ENCODE results near the gene SPATA24. TPM values are rescaled to one million over a fixed set of nuclear protein-coding genes. Genes with fewer than 3 reads are reported as not detected.

Gene SPATA24
- total RNA-seq, 1 donor from 2014 or later: 12.0 TPM

DNA sequence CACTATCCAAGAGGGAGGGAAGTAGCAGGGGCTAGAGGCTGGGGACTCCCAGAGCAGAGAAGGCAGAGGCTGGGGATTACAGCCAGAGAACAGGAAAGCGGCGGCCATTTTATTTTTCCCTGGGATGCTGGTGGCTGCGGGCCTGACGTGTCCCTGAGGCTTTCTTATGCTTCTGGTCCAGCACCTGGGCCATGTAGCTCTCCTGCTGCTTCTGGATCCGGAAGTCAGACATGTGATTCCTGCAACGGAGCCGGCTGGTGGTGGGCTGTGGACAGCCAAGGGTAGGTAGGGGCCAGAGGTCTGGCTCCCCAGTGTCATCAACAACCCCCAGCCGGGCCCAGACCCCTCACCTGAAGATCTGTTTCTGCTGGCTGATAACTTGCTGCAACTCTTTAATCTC is 7.2 kb downstream of the SPATA24 start:
- peak overlapping the region in 1 of 3 donors; percentile 73 for H3K4me3 ChIP-seq (ENCODE audit: low read length in 3 of 3)
- peaks cover 31 to 45% (median 40%) of the 10 kb centered on the region in 3 donors for H3K4me1 ChIP-seq (ENCODE audit: control insufficient read depth in 3 of 3, insufficient read depth in 3 of 3, low read length in 3 of 3)
- peak overlapping the region; percentile 98 for H3K27ac ChIP-seq (ENCODE audit: low read depth, low read length)
- no peaks in the 10 kb centered on the region for H3K27me3 ChIP-seq (ENCODE audit: control insufficient read depth in 3 of 3, insufficient read depth in 3 of 3, low read length in 3 of 3)
- H3K9me3 ChIP-seq (ENCODE audit: control insufficient read depth in 3 of 3, low read length in 3 of 3): no peaks in the 10 kb centered on the region
- peak overlapping the region in 2 of 3 donors; percentile 96 to 98 for H3K9ac ChIP-seq (ENCODE audit: low read depth in 1 of 3, low read length in 3 of 3)
- H3K36me3 ChIP-seq (ENCODE audit: control insufficient read depth in 3 of 3, insufficient read depth in 3 of 3, low read length in 3 of 3): peaks cover 8 to 13% (median 8%) of the 10 kb centered on the region in 3 donors

DNA sequence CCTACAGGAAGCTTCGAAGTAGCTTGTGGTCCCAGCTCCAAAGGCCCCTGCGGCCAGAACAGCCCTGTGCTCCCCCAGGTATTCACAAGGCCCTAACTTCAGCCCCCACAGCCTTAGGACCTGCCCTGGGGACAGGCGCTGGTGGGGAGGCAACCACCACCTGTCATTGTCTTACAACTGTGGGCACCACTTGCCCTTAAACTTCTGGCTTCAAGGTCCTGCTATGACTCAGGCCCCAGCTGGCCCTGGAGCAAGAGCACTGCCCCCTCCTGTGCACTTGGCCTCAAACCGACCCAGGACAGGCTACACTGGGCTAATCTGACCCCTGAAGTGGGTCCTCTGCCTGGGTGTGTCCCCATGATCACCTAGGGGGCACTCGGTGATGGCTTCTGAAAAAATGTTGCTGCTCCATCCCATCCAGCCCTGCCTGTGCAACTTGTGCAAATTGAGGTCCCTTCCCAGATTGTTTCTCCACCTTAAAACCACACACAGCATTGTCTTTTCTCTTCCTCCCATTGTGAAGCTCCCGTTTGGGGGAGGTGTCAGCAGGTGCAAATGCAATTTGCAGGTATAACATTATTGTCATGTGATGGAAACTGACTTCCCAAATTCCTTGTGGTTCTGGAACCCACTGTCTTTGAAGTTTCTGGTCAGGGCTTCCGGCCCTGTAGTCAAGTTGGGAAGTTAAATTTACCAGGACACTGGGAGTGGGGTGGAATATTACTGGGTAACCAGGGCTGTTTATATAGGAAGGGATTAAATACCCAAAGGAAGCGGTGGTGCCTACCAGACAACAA is 7.8 kb downstream of the SPATA24 start:
- Histone ChIP-seq H3K9me3 (ENCODE audit: control insufficient read depth in 3 of 3, low read length in 3 of 3) (no peaks in the 10 kb centered on the region), H3K9ac (ENCODE audit: low read depth in 1 of 3, low read length in 3 of 3) (peak overlapping the region; percentile 96 to 98 (median 98)), H3K4me1 (ENCODE audit: control insufficient read depth in 3 of 3, insufficient read depth in 3 of 3, low read length in 3 of 3) (peaks cover 38 to 51% (median 46%) of the 10 kb centered on the region in 3 donors), H3K27me3 (ENCODE audit: control insufficient read depth in 3 of 3, insufficient read depth in 3 of 3, low read length in 3 of 3) (no peaks in the 10 kb centered on the region), H3K27ac (ENCODE audit: low read depth, low read length) (peak overlapping the region; percentile 98), H3K36me3 (ENCODE audit: control insufficient read depth in 3 of 3, insufficient read depth in 3 of 3, low read length in 3 of 3) (peaks cover 7 to 12% (median 7%) of the 10 kb centered on the region in 3 donors), H3K4me3 (ENCODE audit: low read length in 3 of 3) (peak overlapping the region; percentile 73 to 92 (median 85))

DNA sequence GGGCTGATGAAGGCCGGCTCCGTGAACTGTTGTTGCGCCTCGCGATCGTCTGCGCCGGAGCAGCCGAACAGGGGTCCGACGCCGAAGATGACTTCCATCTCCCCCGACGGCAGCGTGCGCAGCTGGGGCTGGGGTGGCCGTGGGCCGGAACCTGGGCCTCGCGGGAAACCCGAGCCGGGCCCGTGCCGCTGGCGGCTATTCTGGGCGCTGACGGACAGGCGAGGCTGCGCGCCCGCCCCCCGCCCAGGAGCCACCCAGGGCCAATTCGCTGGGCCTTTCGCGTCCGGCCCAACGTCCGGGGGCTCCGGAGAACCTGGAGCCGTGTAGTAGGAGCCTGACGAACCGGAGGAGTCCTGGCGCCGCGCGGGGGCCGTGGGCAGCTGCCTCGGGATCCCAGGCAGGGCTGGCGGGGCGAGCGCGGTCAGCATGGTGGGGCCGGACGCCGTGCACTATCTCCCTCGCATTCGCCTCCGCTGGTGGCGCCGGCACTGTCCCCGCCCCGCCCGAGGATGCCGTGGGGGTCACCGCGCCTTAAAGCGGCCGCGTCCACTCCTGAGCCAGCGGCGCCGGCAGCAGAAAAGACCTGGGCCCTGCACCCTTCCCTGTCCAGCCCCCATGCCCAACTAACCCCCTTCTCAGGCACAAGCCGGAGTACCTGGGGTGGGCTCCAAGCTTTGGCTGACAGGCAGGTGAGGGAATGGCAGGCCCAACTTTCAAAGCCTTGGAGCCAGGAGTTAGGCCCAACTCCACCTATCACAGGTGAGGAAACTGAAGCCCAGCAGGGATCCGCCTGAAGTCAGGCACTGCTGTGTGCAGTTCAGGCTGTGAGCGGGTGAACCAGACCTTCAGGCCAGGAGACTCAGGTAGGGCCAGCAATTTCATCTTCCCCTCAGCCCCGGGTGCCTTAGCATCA is 9.0 kb downstream of the SPATA24 start, which contains the start of gene PROB1:
TSS of gene PROB1 (minus strand) at position 451 of the 913 bp plus-strand sequence. CDS start at position 428, 23 bp downstream.
- peak within 1 kb of the TSS; percentile 96 to 98 (median 98) for H3K9ac ChIP-seq (ENCODE audit: low read depth in 1 of 3, low read length in 3 of 3)
- H3K9me3 ChIP-seq (ENCODE audit: control insufficient read depth in 3 of 3, low read length in 3 of 3): no peaks in the 10 kb centered on the region
- H3K36me3 ChIP-seq (ENCODE audit: control insufficient read depth in 3 of 3, insufficient read depth in 3 of 3, low read length in 3 of 3): peaks cover 7 to 15% (median 12%) of the 10 kb centered on the region in 3 donors
- peak within 1 kb of the TSS; percentile 98 for H3K27ac ChIP-seq (ENCODE audit: low read depth, low read length)
- no peaks in the 10 kb centered on the region for H3K27me3 ChIP-seq (ENCODE audit: control insufficient read depth in 3 of 3, insufficient read depth in 3 of 3, low read length in 3 of 3)
- H3K4me1 ChIP-seq (ENCODE audit: control insufficient read depth in 3 of 3, insufficient read depth in 3 of 3, low read length in 3 of 3): peaks cover 49 to 62% (median 56%) of the 10 kb centered on the region in 3 donors
- peak within 1 kb of the TSS; percentile 73 to 92 (median 85) for H3K4me3 ChIP-seq (ENCODE audit: low read length in 3 of 3)

DNA sequence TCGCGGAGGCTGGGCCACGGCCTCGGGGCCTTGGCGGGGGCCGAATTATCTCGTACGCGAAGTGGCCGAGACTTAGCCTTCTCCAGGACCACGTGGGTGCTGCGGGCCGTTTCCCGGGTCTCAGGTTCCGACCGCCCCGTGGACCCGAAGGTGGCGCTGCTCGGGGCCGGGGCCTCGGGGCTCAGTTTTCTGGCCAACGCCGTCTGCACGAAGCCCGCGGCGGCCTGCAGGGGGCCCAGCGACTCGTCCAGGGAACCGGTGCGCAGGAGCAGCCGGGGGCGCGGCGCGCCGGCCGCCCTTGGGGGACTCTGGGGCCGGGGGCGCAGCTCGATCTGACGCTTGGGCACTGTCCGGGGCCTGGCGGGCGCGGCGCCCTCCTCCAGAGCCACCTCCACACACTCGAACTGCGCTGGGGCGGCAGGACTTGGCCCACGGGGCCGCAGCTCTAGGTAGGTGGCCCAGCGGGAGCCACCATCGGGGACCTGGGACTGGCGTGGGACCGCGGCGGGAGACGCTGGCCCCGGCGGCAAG is 9.7 kb downstream of the SPATA24 start:
- peaks cover 7 to 14% (median 14%) of the 10 kb centered on the region in 3 donors for H3K36me3 ChIP-seq (ENCODE audit: control insufficient read depth in 3 of 3, insufficient read depth in 3 of 3, low read length in 3 of 3)
- H3K4me3 ChIP-seq (ENCODE audit: low read length in 3 of 3): peak overlapping the region; percentile 73 to 92 (median 85)
- no peaks in the 10 kb centered on the region for H3K27me3 ChIP-seq (ENCODE audit: control insufficient read depth in 3 of 3, insufficient read depth in 3 of 3, low read length in 3 of 3)
- H3K9ac ChIP-seq (ENCODE audit: low read depth in 1 of 3, low read length in 3 of 3): peak overlapping the region; percentile 96 to 98 (median 98)
- H3K4me1 ChIP-seq (ENCODE audit: control insufficient read depth in 3 of 3, insufficient read depth in 3 of 3, low read length in 3 of 3): peaks cover 55 to 70% (median 63%) of the 10 kb centered on the region in 3 donors
- peak overlapping the region; percentile 98 for H3K27ac ChIP-seq (ENCODE audit: low read depth, low read length)
- H3K9me3 ChIP-seq (ENCODE audit: control insufficient read depth in 3 of 3, low read length in 3 of 3): no peaks in the 10 kb centered on the region

DNA sequence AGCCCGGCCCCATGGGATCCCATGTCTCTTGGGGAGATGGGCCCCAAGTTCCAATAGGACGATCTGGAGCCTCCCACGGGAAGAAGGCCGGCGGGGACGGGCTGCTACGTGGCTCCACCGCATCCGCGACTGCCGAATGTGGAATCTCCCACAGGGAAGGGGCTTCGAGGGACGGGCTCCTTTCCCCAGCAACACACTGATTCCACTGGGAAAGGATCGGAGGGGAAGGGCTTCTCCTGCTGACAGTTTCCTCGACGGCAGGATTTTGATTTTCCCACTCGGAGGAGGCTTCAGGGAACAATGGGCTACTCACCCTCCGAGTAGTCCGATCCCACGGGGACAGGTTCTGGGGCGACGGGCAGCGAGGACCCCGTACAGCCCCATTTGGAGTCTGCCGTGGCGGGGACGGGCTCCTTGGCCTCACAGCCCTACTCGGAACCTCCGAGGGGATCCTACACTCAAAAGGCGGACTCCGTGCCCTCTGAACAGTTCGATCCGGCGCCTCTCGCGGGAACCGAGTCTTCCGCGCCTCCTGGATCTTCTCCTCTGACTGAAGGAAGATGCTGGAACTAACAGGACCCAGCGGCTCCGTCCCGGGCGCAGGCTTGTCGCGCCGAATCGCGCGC is 10.3 kb downstream of the SPATA24 start:
- Histone ChIP-seq H3K4me1 (ENCODE audit: control insufficient read depth in 3 of 3, insufficient read depth in 3 of 3, low read length in 3 of 3) (peaks cover 57 to 74% (median 65%) of the 10 kb centered on the region in 3 donors), H3K9ac (ENCODE audit: low read depth in 1 of 3, low read length in 3 of 3) (peak overlapping the region; percentile 96 to 98 (median 98)), H3K27ac (ENCODE audit: low read depth, low read length) (peak overlapping the region; percentile 98), H3K4me3 (ENCODE audit: low read length in 3 of 3) (peak overlapping the region; percentile 73 to 92 (median 81)), H3K9me3 (ENCODE audit: control insufficient read depth in 3 of 3, low read length in 3 of 3) (no peaks in the 10 kb centered on the region), H3K36me3 (ENCODE audit: control insufficient read depth in 3 of 3, insufficient read depth in 3 of 3, low read length in 3 of 3) (peaks cover 7 to 14% (median 14%) of the 10 kb centered on the region in 3 donors), H3K27me3 (ENCODE audit: control insufficient read depth in 3 of 3, insufficient read depth in 3 of 3, low read length in 3 of 3) (no peaks in the 10 kb centered on the region)

DNA sequence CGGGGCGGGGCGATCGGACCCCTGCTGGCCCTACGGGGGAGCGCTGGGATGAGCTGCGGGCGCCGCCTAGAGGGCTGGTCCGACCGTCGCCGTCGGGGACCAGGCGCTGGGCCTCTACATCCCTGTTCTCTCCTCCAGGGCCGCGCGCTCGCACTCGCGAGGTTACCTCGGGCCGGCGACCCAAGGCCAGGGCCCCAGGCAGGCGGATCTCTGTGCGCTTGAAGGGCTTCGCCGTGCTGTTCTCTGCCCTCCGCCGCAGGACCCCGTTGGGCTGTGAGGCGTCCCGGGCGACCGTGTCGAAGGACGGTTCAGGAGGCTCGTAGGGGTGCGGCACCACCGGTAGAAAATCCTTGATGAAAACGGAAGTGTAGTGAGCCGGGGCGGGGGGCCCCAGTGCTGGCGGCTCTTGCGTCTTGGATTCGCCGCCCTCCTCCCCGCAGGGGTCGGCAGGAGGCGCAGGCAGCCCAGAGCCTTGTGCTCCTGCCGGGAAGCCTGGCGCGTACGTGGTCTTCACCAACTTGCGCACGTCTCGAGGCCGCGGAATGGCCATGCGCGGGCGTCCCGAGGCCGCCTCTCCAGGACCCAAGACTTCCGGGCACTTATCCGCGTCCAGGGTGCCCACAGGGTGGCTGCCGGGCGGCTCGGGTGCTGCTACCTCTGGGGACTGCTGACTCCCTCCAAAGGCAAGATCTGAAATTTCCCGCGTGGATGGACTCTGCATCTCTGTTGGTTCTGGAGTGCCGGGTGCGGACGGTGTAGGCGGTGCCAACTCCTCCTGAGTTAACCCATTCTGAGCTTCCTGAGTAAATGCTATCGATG is 11.0 kb downstream of the SPATA24 start:
- H3K27me3 ChIP-seq (ENCODE audit: control insufficient read depth in 3 of 3, insufficient read depth in 3 of 3, low read length in 3 of 3): no peaks in the 10 kb centered on the region
- H3K9ac ChIP-seq (ENCODE audit: low read depth in 1 of 3, low read length in 3 of 3): peak overlapping the region; percentile 96 to 98 (median 98)
- H3K4me3 ChIP-seq (ENCODE audit: low read length in 3 of 3): peak overlapping the region; percentile 73 to 92 (median 81)
- peaks cover 64 to 78% (median 71%) of the 10 kb centered on the region in 3 donors for H3K4me1 ChIP-seq (ENCODE audit: control insufficient read depth in 3 of 3, insufficient read depth in 3 of 3, low read length in 3 of 3)
- no peaks in the 10 kb centered on the region for H3K9me3 ChIP-seq (ENCODE audit: control insufficient read depth in 3 of 3, low read length in 3 of 3)
- peak overlapping the region; percentile 98 for H3K27ac ChIP-seq (ENCODE audit: low read depth, low read length)
- H3K36me3 ChIP-seq (ENCODE audit: control insufficient read depth in 3 of 3, insufficient read depth in 3 of 3, low read length in 3 of 3): peaks cover 7 to 14% (median 14%) of the 10 kb centered on the region in 3 donors

DNA sequence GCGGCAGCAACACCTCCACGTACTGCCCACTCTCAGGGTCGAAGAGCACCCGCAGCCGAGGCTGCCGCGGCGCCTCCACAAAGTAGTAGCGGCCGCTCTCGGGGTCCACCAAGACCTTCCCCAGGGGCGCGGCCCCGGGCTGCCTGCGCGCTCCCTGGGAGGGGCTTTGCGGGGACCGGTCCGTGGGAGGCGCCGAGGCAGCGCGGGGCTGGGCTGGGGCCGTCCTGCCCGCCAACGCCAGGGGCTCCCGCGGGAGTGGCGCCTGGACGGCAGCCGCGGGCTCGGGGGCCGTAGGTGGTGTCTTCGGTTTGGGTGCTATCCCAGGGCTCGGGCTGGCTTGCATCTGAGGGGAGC is 11.6 kb downstream of the SPATA24 start:
- peak overlapping the region; percentile 10 to 98 (median 96) for H3K9ac ChIP-seq (ENCODE audit: low read depth in 1 of 3, low read length in 3 of 3)
- H3K9me3 ChIP-seq (ENCODE audit: control insufficient read depth in 3 of 3, low read length in 3 of 3): no peaks in the 10 kb centered on the region
- H3K27ac ChIP-seq (ENCODE audit: low read depth, low read length): peak overlapping the region; percentile 98
- H3K36me3 ChIP-seq (ENCODE audit: control insufficient read depth in 3 of 3, insufficient read depth in 3 of 3, low read length in 3 of 3): peaks cover 7 to 14% (median 14%) of the 10 kb centered on the region in 3 donors
- H3K27me3 ChIP-seq (ENCODE audit: control insufficient read depth in 3 of 3, insufficient read depth in 3 of 3, low read length in 3 of 3): no peaks in the 10 kb centered on the region
- H3K4me3 ChIP-seq (ENCODE audit: low read length in 3 of 3): peak overlapping the region in 2 of 3 donors; percentile 73 to 92
- H3K4me1 ChIP-seq (ENCODE audit: control insufficient read depth in 3 of 3, insufficient read depth in 3 of 3, low read length in 3 of 3): peaks cover 64 to 80% (median 72%) of the 10 kb centered on the region in 3 donors

DNA sequence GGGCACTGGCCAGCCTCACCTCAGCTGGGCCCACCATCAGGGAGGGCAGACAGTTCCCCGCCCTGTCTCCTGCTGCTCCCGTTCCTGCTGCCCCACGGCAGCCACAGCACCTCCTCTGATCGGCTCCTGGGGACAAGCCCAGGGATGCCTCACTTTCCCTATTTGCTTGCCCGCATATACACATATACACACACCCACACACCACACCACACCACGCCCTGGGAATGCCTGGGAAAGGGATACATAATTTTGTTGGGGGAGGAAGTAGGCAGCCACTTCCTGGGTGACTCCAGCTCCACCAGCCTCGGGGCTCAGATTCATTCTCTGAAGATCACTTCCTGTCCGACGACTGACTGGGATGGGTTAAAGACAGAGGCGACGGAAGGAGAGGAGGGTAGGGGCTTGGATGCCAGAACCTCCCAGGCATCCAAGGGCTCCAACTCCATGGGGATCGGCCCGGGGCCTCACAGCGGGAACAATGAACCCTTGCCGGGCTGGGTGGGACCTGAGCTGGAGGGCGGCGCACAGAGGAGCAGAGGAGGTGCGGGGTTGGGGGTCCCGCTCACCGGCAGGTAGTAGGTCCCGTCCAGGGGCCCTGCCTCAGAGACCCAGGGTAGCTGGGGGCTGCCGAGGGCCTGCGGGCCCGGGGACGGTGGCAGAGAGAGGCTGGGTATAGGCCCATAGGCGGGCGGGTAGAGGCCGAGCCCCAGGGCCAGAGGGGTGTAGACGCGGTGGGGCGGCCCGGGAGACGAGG is 12.1 kb downstream of the SPATA24 start:
- Histone ChIP-seq H3K27ac (ENCODE audit: low read depth, low read length) (peak overlapping the region; percentile 98), H3K9ac (ENCODE audit: low read depth in 1 of 3, low read length in 3 of 3) (peak overlapping the region; percentile 61 to 98 (median 96)), H3K36me3 (ENCODE audit: control insufficient read depth in 3 of 3, insufficient read depth in 3 of 3, low read length in 3 of 3) (peaks cover 7 to 14% (median 14%) of the 10 kb centered on the region in 3 donors), H3K9me3 (ENCODE audit: control insufficient read depth in 3 of 3, low read length in 3 of 3) (no peaks in the 10 kb centered on the region), H3K4me1 (ENCODE audit: control insufficient read depth in 3 of 3, insufficient read depth in 3 of 3, low read length in 3 of 3) (peaks cover 61 to 76% (median 67%) of the 10 kb centered on the region in 3 donors), H3K27me3 (ENCODE audit: control insufficient read depth in 3 of 3, insufficient read depth in 3 of 3, low read length in 3 of 3) (no peaks in the 10 kb centered on the region), H3K4me3 (ENCODE audit: low read length in 3 of 3) (peak overlapping the region; percentile 67 to 92 (median 73))

Measured in skeletal muscle tissue (tissue), 4 donors.